GM12801 (cell line): ENCODE data around the gene SMYD5.

Experiments used
- TF ChIP-seq, protein P1 (sequence below): IDR thresholded peaks from one replicate; pipeline ENCODE4 v1.5.1; 2011; ENCODE audit warnings: control low read depth; ENCODE audit not compliant: insufficient read length; ENCODE audit errors: extremely low read depth

SMYD5 gene

GRCh38 chr2:73232403-73233153, 18.5 kb downstream of the SMYD5 start:
- TF ChIP-seq, protein P1, sequence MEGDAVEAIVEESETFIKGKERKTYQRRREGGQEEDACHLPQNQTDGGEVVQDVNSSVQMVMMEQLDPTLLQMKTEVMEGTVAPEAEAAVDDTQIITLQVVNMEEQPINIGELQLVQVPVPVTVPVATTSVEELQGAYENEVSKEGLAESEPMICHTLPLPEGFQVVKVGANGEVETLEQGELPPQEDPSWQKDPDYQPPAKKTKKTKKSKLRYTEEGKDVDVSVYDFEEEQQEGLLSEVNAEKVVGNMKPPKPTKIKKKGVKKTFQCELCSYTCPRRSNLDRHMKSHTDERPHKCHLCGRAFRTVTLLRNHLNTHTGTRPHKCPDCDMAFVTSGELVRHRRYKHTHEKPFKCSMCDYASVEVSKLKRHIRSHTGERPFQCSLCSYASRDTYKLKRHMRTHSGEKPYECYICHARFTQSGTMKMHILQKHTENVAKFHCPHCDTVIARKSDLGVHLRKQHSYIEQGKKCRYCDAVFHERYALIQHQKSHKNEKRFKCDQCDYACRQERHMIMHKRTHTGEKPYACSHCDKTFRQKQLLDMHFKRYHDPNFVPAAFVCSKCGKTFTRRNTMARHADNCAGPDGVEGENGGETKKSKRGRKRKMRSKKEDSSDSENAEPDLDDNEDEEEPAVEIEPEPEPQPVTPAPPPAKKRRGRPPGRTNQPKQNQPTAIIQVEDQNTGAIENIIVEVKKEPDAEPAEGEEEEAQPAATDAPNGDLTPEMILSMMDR: no peak

- TF ChIP-seq, protein P1: no peak
Observed at GRCh38 chr2:73233154-73233931, 19.3 kb downstream of the SMYD5 start, which contains the start of gene PRADC1. TSS of gene PRADC1 (minus strand) at chr2:73233239. CDS start at chr2:73233160, 79 bp downstream.

DNA sequence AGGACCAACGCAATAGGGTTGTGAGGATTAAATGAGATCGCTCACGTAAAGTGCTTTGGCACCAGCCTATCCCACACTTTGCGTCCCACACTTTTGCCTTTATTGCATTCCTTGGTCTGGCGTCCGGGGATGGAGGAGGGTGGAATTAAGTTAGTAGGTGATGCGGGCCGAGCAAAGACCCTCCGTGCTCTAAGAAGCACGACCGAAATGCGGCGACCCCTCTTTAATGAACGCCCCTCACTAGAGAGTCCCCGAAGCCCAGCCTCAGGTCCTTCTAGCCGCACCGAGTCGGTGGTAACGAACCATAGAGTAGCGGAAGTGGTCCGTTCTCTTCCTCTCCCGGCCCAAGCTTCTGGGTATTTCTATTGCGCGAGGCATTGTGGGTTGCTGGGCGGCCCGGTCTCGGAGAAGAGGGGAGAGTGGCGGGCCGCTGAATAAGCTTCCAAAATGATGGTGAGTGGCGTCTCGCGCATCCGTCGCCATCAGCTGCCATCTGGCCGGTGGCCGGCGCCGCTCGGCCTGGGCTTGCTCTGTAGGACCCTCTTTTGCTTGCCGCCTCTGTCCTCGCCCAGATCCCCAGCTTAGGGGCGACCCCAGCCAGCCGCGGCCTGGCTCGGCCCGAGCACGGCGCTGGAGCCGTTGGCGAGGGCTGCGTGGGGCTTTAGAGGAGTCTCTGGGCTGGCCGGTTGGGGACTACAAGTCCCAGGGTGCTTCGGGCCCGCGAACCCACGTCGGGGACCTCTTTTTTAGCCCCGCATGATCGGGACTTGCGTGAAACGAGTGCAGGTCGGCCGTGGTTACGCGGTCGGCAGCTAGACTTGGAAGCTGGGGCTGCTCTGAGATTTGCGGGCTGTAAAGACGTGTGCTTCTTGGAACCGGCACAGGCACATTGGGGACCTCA, 20.1 kb downstream of the SMYD5 start, which contains the start of gene CCT7:
Gene CCT7 (plus strand): TSS at position 377 of the 901 bp plus-strand sequence. CDS start 71 bp downstream, at position 448.
- TF ChIP-seq, protein P1: no peak

GRCh38 chr2:73235315-73236028, 21.4 kb downstream of the SMYD5 start:
- TF ChIP-seq, protein P1: no peak

DNA sequence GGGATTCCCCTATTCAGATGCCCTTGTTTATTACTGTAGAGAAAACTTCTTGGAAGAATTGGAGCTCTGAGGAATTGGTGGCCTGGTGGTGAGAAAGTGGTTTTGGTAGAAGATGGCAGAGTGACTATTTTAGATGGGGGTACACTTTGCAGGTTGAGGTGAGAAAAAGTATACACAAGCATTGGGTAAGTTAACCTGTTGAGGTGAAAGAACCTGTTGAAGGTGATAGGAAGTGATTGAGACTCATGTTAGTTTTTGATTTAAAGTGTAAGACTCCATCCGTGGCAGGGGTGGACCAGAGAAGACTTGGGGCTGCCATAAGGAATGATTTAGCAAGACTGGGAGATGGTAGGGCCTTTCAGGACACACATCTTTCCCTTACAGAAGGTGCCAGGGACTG, 23.1 kb downstream of the SMYD5 start:
- TF ChIP-seq, protein P1: no peak

- TF ChIP-seq, protein P1: no peak
Observed at GRCh38 chr2:73238149-73238548, 24.1 kb downstream of the SMYD5 start.
